Upper lobe of left lung (tissue), 6 donors: ENCODE data around the gene HINT3. TPM values are rescaled to one million over a fixed set of nuclear protein-coding genes. Genes with fewer than 3 reads are reported as not detected.
"Not testable (repeated sequence)": the region's sequence is repeated elsewhere in the genome, so short reads cannot be mapped to it uniquely, and the experiment has no call there.

Experiments
- ATAC-seq, 2 donors: fragments of 200-7000 bp; cut with Tn5 transposase; one replicate each; pipeline ENCODE4 v1.9.1; 2022; ENCODE audit warnings: mild to moderate bottlenecking in 2 of 2, moderate library complexity in 2 of 2; ENCODE audit not compliant: low FRiP score in 2 of 2
- DNase-seq, 2 donors: peaks; one replicate each; pipeline ENCODE4 v3.0.0-alpha.2; 2019 to 2020
- H3K27ac ChIP-seq, 4 donors: fragments of 200-600 bp; sonication (generic); one replicate each; pipeline ENCODE4 v1.5.1; 2016 to 2019
- H3K27me3 ChIP-seq, 4 donors: fragments of 200-600 bp; sonication (generic); one replicate each; pipeline ENCODE4 v1.5.1; 2017 to 2019
- H3K36me3 ChIP-seq, 4 donors: fragments of 200-600 bp; sonication (generic); one replicate each; pipeline ENCODE4 v1.5.1; 2016 to 2019
- H3K4me1 ChIP-seq, 4 donors: fragments of 200-600 bp; sonication (generic); one replicate each; pipeline ENCODE4 v1.5.1; 2018 to 2019
- H3K4me3 ChIP-seq, 4 donors: fragments of 200-600 bp; sonication (generic); one replicate each; pipeline ENCODE4 v1.5.1; 2017 to 2019; ENCODE audit warnings: mild to moderate bottlenecking in 2 of 4, moderate library complexity in 1 of 4
- H3K9me3 ChIP-seq, 4 donors: fragments of 200-600 bp; sonication (generic); one replicate each; pipeline ENCODE4 v1.5.1; 2018 to 2019
- EP300 ChIP-seq, 4 donors: sonication (generic); formaldehyde crosslinking; IDR thresholded peaks; one replicate each; pipeline ENCODE4 v1.5.1; 2017; ENCODE audit warnings: antibody characterized with exemption in 4 of 4, control low read depth in 2 of 4
- POLR2A ChIP-seq, 4 donors: fragments of 450-650 bp; IDR thresholded peaks; one replicate each; pipeline ENCODE4 v1.5.1; 2016 to 2017; ENCODE audit warnings: antibody characterized with exemption in 4 of 4, mild to moderate bottlenecking in 2 of 4
- POLR2AphosphoS5 ChIP-seq, 2 donors: sonication (generic); formaldehyde crosslinking; IDR thresholded peaks; one replicate each; pipeline ENCODE4 v1.5.1; 2017; ENCODE audit warnings: antibody characterized with exemption in 2 of 2
- WGBS, 2 donors: methylation state at CpG; one replicate each; pipeline ENCODE4 v1.1.5; 2017 to 2018; 5-methylcytosine and 5-hydroxymethylcytosine counted together
- total RNA-seq, 6 donors: library from RNA; depleted of rRNA in 4 of 6; stranded (reverse); fragments of >200 nt in 4 of 6; gene quantifications; one replicate each; pipeline versions ENCODE4 v1.1.0 to v1.2.1, GENCODE V29; 2016 to 2021
- TF ChIP-seq, protein P1 (sequence below), 6 experiments: fragments of 450-650 bp in 4 of 6; fragments of 200-600 bp in 2 of 6; sonication (generic) in 2 of 6; IDR thresholded peaks; one replicate each; pipeline ENCODE4 v1.5.1; 2016 to 2019; ENCODE audit warnings: antibody characterized with exemption in 6 of 6
- donor health status: DM: no; HTN: no; CAD: no; lungs with moderate emphysema.
- donor health status: DM: no; HTN: yes; CAD: no; lungs with severe emphysema.

HINT3 gene
- total RNA-seq, 6 donors from 2014 or later = 16.8 to 35.8 (median 25.2) TPM

DNA sequence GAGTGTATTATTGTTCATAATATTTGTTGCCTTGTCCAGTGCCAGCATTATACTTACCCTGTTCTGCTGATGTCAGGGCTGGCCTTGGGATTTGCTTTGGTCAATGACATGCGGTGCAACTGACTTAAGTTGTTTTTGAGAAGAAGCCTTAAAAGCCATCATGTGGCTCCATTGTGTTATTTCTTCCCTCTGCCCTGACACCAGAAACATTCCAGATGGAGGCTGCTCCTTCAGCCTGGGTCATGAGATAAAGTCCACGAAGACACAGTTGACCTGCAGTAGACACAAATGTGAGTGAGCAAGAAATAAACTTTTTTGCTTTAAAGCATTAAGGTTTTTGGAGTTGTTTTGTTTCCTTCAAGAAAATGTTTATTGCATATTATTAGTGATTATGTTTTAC is 7.5 kb upstream of the HINT3 start:
- no peak for TF ChIP-seq EP300 (IDR thresholded peaks at IDR 0.05)
- no peak for TF ChIP-seq POLR2A (IDR thresholded peaks at IDR 0.05)
- TF ChIP-seq POLR2AphosphoS5 (IDR thresholded peaks at IDR 0.05) = no peak
- TF ChIP-seq, protein P1, sequence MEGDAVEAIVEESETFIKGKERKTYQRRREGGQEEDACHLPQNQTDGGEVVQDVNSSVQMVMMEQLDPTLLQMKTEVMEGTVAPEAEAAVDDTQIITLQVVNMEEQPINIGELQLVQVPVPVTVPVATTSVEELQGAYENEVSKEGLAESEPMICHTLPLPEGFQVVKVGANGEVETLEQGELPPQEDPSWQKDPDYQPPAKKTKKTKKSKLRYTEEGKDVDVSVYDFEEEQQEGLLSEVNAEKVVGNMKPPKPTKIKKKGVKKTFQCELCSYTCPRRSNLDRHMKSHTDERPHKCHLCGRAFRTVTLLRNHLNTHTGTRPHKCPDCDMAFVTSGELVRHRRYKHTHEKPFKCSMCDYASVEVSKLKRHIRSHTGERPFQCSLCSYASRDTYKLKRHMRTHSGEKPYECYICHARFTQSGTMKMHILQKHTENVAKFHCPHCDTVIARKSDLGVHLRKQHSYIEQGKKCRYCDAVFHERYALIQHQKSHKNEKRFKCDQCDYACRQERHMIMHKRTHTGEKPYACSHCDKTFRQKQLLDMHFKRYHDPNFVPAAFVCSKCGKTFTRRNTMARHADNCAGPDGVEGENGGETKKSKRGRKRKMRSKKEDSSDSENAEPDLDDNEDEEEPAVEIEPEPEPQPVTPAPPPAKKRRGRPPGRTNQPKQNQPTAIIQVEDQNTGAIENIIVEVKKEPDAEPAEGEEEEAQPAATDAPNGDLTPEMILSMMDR (IDR thresholded peaks at IDR 0.05) = no peak
- no peaks in the 10 kb centered on the region for H3K36me3 ChIP-seq
- 88 to 90% methylated on average over 2 of the region's 2 CpGs for WGBS, 2 donors

DNA sequence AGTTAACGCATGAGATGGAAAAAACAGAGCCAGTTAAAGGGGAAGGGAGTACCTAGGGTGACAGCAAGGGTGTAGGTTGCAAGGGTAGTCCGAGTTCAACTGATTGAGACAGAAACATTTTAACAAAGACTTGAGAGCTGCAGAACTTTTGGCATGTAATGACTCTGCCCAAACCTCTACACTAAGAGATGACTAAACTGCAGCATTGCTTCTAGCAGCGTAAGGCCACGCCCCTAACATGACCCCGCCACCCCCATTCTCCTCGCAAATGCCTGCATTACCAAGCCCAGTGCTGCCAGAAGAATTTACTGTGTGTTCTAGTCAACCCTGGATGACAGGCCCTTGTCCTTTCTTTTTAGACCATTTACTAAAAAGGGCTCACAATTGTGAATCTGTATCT is 6.3 kb upstream of the HINT3 start:
- no peaks in the 10 kb centered on the region for H3K9me3 ChIP-seq

More for the DNA sequence above, 7.5 kb upstream of the HINT3 start:
- Histone ChIP-seq H3K4me1 (peaks cover 28 to 40% (median 31%) of the 10 kb centered on the region in 4 donors), H3K27me3 (no peaks in the 10 kb centered on the region), H3K9me3 (no peaks in the 10 kb centered on the region), H3K4me3 (no peak overlapping the region), H3K27ac (no peak overlapping the region)
- no peak for DNase-seq
- ATAC-seq = no peak

DNA sequence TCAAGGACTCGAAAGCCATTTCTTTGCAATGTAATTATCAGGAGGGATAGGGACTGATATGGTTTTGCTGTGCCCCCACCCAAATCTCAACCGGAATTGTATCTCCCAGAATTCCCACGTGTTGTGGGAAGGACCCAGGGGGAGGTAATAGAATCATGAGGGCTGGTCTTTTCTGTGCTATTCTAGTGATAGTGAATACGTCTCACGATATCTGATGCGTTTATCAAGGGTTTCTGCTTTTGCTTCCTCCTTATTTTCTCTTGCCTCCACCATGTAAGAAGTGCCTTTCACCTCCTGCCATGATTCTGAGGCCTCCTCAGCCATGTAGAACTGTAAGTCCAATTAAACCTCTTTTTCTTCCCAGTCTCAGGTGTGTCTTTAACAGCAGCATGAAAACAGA is 5.9 kb upstream of the HINT3 start:
- H3K4me3 ChIP-seq, H3K9me3 ChIP-seq, H3K36me3 ChIP-seq, H3K27ac ChIP-seq, ATAC-seq, H3K27me3 ChIP-seq, DNase-seq: not testable (repeated sequence)
- peaks cover 11 to 23% (median 15%) of the 10 kb centered on the region in 4 donors for H3K4me1 ChIP-seq
- WGBS, 2 donors = 84 to 91% methylated on average over 6 of the region's 6 CpGs

More for the DNA sequence above, 6.3 kb upstream of the HINT3 start:
- Histone ChIP-seq H3K4me1 (peaks cover 16 to 27% (median 19%) of the 10 kb centered on the region in 4 donors), H3K27ac (no peak overlapping the region), H3K27me3 (no peaks in the 10 kb centered on the region), H3K4me3 (no peak overlapping the region), H3K36me3 (no peaks in the 10 kb centered on the region)
- TF ChIP-seq POLR2AphosphoS5 (IDR thresholded peaks at IDR 0.05) = no peak
- TF ChIP-seq, protein P1 (IDR thresholded peaks at IDR 0.05) = no peak
- TF ChIP-seq POLR2A (IDR thresholded peaks at IDR 0.05) = no peak
- no peak for TF ChIP-seq EP300 (IDR thresholded peaks at IDR 0.05)
- WGBS, 2 donors = 89 to 91% methylated on average over 6 of the region's 6 CpGs
- DNase-seq (no peak), ATAC-seq (no peak)

DNA sequence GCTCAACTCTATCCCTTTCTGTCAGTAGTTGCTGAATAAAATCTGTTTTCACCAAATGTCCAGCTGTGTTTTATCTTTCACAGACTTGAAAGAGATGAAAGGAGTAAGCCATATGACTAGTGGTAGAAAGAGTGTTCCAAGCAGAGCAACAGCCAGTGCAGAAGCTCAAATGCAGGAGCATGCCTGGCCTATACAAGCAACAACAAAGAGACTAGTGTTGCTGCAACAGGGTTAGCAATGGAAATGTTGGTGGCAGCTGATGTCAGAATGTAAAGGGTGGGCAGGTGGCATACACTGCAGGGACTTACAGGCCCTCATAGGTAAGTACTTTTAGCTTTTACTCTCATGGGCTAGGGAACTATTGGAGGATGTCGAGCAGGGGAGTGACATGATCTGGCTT is 5.2 kb upstream of the HINT3 start:
- TF ChIP-seq POLR2AphosphoS5 (IDR thresholded peaks at IDR 0.05) (no peak), EP300 (IDR thresholded peaks at IDR 0.05) (no peak), POLR2A (IDR thresholded peaks at IDR 0.05) (no peak)
- TF ChIP-seq, protein P1 (IDR thresholded peaks at IDR 0.05) = no peak
- Histone ChIP-seq H3K9me3 (no peaks in the 10 kb centered on the region), H3K36me3 (no peaks in the 10 kb centered on the region), H3K4me3 (no peak overlapping the region), H3K27ac (no peak overlapping the region), H3K27me3 (no peaks in the 10 kb centered on the region), H3K4me1 (peaks cover 7 to 17% (median 14%) of the 10 kb centered on the region in 4 donors)
- DNase-seq (no peak), ATAC-seq (no peak)
- WGBS, 2 donors = 88 to 95% methylated on average over 1 of the region's 1 CpG

DNA sequence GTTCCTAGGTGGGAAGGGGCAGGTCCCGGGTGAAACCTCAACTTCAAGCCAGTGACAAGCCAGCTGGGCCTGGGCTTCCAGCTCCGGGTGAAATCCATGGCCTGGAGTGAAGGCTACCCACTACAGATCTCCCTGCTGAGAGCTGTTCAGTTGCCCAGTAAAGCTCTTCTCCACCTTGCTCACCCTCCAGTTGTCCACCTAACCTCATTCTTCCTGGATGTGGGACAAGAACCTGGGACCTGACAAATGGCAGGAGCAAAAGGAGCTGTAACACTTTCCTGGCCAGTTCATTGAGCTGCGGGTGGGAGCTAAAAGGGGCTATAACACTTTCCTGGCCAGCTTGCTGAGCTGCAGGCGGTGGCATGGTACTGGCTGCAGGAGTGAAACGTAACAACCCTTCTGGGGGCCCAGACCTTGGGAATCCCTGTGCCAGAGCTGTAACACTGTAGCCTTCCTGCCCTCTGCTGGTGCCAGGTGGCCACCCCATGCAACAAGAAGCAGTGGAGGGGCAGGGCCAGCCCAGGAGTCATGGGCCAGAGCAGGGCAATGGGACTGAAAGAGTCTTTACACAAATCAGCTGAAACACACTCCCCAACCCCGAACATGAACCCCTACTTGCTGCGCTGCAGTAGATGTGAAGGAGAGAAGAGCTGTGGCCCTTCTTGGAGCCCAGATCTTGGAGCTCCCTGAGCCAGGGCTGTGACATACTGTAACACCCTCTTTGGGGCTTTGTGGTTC is 3.6 kb upstream of the HINT3 start:
- no peak for ATAC-seq
- no peaks in the 10 kb centered on the region for H3K36me3 ChIP-seq
- no peak for DNase-seq
- TF ChIP-seq, protein P1 (IDR thresholded peaks at IDR 0.05) = peak in 3 of 6 experiments; percentile 8 to 26 (median 20)
- no peak for TF ChIP-seq EP300 (IDR thresholded peaks at IDR 0.05)
- H3K27me3 ChIP-seq = no peaks in the 10 kb centered on the region
- H3K9me3 ChIP-seq = no peaks in the 10 kb centered on the region
- 92 to 94% methylated on average over 5 to 7 of the region's 7 CpGs for WGBS, 2 donors
- H3K4me3 ChIP-seq = no peak overlapping the region
- H3K27ac ChIP-seq = no peak overlapping the region
- peaks cover 6 to 13% (median 10%) of the 10 kb centered on the region in 4 donors for H3K4me1 ChIP-seq
